Measurements from ENCODE around the gene GAB3.

Gene GAB3

DNA sequence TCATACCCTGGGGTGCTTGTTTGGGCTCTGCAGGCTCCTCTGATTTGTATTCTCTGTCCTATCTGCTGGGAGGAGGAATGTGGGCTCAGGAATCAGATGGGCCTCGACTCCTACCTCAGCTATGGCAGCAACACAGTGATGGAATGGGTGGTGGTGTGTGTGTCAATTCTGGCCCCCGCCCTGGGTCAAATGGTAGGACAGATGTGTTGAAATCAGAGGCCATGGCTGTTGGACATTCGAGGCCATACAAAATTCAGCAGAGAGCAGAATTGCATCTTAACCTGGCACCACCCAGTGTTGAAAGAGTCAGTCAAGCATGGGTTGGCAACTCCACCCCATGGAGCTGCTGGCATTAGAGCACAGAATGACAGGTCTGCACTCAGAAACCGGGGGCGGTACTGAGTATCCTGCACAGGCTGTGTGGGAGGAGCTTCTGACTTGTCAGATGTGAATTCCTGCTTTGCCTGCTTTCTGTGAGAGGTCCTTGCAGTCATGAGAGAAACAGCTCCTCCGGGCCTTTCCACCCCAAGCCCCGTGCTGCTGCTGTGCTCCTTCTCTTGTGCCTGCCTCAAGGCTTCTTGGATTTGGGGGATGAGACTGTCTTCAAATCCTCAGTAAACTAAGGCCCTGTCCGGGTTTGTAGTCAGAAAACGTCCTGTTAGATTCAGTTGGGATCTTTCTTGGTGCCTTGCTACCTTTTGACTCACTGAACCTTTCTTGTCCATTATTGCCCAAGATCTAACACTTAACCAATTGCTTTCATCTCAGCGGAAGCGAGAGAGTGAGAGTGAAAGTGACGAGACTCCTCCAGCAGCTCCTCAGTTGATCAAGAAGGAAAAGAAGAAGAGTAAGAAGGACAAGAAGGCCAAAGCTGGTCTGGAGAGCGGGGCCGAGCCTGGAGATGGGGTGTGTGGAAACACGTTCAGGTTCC, 24.8 kb upstream of the GAB3 start:
- H3K4me3 ChIP-seq (ENCODE audit: low read depth, low read length): no peak overlapping the region
- in situ Hi-C loops (cut with HindIII; ENCODE audit: low sequenced_read_pairs): no loop called here
- DNase-seq (ENCODE audit: low read depth): no peak
- TF ChIP-seq, protein P1, sequence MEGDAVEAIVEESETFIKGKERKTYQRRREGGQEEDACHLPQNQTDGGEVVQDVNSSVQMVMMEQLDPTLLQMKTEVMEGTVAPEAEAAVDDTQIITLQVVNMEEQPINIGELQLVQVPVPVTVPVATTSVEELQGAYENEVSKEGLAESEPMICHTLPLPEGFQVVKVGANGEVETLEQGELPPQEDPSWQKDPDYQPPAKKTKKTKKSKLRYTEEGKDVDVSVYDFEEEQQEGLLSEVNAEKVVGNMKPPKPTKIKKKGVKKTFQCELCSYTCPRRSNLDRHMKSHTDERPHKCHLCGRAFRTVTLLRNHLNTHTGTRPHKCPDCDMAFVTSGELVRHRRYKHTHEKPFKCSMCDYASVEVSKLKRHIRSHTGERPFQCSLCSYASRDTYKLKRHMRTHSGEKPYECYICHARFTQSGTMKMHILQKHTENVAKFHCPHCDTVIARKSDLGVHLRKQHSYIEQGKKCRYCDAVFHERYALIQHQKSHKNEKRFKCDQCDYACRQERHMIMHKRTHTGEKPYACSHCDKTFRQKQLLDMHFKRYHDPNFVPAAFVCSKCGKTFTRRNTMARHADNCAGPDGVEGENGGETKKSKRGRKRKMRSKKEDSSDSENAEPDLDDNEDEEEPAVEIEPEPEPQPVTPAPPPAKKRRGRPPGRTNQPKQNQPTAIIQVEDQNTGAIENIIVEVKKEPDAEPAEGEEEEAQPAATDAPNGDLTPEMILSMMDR (IDR thresholded peaks at IDR 0.05; ENCODE audit: low read depth, low read length, missing control alignments): no peak

DNA sequence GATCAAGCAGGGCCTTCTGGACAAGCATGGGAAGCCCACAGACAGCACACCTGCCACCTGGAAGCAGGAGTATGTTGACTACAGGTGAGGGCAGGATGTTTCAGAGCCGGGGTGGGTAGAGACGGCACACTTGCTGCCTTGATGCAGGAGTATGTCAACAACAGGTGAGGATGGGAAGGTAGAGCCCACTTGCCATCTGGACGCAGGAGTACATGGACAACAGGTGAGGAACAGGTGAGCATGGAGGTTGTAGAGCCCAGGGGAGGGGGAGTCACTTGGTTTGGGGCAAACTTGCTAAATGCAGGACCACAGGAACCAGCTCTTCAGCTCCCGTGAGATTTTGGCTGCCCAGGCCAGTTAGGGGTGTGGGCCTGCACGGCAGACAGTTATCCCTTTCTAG, 23.7 kb upstream of the GAB3 start:
- H3K4me3 ChIP-seq (ENCODE audit: low read depth, low read length): no peak overlapping the region
- TF ChIP-seq, protein P1 (IDR thresholded peaks at IDR 0.05; ENCODE audit: low read depth, low read length, missing control alignments): no peak
- DNase-seq (ENCODE audit: low read depth): no peak
- in situ Hi-C loops (cut with HindIII; ENCODE audit: low sequenced_read_pairs): no loop called here

DNA sequence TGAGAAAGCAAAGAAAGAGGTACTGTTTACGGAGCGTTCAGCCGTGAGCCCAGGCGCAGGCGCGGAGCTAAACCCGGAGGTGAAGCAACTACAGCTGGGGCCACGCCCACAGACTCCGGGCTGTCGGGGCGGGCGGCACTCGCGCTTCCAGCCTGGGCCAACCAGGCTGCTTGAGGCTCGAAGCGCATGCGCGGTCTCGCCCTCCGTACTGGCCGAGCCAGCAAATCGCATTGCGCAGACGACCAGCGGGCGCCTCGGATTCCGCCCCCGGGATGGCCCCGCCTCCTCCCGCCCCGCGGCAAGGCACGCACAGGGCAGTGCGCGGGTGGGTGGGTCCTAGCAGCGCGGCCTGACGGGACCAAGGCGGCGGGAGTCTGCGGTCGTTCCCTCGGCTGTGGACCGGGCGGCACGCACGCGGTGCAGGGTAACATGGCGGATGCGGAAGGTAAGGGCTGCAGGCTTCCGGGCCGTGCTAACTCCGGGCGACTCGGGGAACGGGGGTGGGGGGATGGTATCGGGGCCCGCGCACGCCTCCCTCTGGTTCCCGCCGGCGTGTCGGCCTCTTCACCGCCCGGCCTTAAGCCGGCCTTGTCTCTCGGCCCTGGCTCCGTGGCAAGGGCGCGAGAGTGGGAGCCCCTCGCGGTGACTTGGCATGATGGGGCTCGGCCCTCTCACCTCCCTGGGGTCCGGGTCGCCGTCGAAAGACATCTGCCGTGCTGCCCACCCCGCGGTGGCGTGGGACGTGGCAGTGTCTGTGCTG, 11.8 kb upstream of the GAB3 start, which contains the start of gene DKC1:
DKC1 (plus strand) TSS at position 328 of the 760 bp plus-strand sequence; CDS start at position 430, 102 bp downstream.
- peak within 1 kb of the TSS; percentile 61 for H3K4me3 ChIP-seq (ENCODE audit: low read depth, low read length)
- DNase-seq (ENCODE audit: low read depth): peak; percentile 84
- in situ Hi-C loops (cut with HindIII; ENCODE audit: low sequenced_read_pairs): no loop called here
- TF ChIP-seq, protein P1 (IDR thresholded peaks at IDR 0.05; ENCODE audit: low read depth, low read length, missing control alignments): no peak

DNA sequence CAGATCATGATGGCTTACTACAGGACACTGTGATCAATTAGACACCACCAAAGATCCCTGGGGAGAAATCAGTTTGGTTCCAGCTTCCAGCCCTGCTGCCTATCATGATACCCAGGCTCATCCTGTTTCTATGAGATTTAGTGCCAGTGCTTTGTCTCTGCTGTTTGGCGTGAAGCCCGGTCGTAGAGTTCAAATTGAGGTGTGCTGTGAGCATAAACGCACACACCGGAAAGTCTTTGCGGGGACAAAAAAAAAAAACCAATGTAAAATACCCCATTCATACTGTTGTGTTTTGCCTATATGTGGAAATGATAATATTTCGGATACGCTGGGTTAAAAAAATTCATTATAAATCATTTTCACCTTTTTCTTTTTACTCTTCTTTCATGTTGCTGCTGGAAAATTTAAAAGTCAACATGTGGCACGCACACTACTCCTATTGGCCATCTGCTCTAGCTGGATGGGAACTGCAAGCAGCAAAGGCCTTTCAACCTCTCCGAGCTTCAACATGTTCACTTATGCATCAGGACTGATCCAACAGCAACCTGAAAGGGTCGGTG, 11.2 kb upstream of the GAB3 start:
- in situ Hi-C loops (cut with HindIII; ENCODE audit: low sequenced_read_pairs): no loop called here
- peak overlapping the region; percentile 61 for H3K4me3 ChIP-seq (ENCODE audit: low read depth, low read length)
- DNase-seq (ENCODE audit: low read depth): no peak
- TF ChIP-seq, protein P1 (IDR thresholded peaks at IDR 0.05; ENCODE audit: low read depth, low read length, missing control alignments): no peak

DNA sequence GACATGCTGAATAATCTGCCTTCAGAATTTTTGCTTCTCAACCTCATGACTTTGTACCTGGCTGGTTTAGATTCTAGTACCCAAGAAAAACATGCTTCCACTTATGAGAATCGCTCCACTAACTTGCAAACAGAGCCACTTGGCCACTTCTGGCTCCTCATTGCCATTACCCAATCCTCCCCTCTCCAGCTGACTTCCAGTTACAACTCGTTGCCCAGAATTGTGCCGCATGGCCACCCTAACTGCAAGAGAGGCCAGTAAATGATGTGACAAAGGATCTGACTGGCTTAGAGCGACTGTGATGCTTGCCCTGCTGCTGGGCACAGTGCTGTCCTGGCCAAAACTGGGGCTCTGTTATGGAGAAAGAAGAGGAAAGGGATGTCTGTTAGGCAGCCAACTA, 7.8 kb upstream of the GAB3 start:
- in situ Hi-C loops (cut with HindIII; ENCODE audit: low sequenced_read_pairs): no loop called here
- no peak overlapping the region for H3K4me3 ChIP-seq (ENCODE audit: low read depth, low read length)
- no peak for DNase-seq (ENCODE audit: low read depth)
- TF ChIP-seq, protein P1 (IDR thresholded peaks at IDR 0.05; ENCODE audit: low read depth, low read length, missing control alignments): no peak

DNA sequence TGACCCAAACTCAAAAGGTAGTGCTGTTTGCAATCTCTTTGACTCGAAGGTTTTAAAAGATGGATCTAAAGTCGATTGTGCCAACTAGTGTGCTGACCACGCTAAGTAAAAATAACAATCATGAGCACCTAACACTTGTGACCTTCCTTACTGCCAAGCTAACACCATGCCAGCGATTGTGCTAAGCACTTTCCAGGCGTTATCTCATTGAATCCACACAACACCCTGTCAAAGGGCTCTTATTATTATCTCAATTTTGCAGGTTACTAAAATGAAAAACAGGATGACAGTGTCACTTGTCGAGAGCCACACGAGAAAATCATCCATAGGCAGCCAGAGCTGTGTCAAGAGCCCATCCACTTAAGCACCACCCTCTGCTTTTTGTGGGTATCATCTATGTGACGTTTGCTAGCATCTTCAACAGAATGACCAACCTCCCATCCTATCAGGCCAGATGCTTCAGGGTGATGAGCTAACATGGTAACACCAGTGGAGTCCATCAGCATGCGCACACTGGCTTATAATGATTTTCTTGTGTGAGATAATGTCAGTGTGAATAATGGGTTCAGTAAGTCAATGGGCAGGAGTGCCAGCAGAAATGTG, 893 bp upstream of the GAB3 start:
- in situ Hi-C loops (cut with HindIII; ENCODE audit: low sequenced_read_pairs): no loop called here

More for the DNA sequence above, 893 bp upstream of the GAB3 start:
- TF ChIP-seq, protein P1 (IDR thresholded peaks at IDR 0.05; ENCODE audit: low read depth, low read length, missing control alignments): no peak
- H3K4me3 ChIP-seq (ENCODE audit: low read depth, low read length): no peak overlapping the region
- no peak for DNase-seq (ENCODE audit: low read depth)

Data from astrocyte of the cerebellum (primary cell).